ENCODE results near the gene LRRC59.

The LRRC59 gene

DNA sequence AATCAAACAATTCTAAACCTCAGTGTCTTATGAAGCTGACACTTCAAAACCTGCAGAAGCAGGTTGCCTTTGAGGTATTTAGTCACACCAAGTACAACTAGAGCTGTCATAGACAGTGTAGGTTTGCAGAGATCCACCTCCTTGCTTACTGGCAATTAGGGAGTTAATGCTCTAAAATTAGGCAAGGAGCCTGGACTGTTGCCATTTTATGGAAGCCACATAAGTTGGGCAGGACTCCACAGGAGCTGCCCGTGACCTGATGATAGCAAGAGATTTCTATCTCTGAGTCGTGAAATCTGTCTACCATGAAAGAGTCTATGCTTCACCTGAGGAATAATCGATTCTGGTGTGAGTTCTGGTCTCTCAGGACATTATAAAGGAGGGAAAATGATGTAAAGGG is 15.4 kb downstream of the LRRC59 start:
- no peak for ATAC-seq

DNA sequence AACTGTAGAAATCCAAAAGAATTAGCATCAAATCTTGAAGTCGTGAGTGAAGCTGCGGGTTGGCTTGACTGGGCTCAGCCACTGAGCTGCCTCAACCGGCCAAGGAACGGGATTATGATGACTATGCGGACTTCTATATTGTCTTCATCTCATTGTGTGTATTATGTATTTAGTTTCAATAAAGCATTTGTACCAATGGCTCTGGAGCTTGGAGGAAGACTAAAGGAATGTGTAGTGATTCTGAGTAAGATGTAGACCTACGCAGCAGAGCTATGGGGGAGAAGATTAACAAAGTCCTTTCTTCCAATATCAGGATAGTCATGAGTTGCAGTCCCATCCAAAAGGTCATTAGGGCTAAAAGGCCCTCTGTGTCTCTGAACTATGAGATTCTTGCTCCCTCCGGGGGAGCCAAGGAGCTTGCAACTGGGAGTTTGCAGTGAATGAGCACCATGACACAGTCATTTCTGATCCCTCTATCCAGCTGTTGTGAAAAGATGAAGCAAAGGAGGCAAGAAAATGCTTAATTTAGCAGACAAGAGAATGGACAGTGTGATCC is 16.0 kb downstream of the LRRC59 start:
- no peak for ATAC-seq

DNA sequence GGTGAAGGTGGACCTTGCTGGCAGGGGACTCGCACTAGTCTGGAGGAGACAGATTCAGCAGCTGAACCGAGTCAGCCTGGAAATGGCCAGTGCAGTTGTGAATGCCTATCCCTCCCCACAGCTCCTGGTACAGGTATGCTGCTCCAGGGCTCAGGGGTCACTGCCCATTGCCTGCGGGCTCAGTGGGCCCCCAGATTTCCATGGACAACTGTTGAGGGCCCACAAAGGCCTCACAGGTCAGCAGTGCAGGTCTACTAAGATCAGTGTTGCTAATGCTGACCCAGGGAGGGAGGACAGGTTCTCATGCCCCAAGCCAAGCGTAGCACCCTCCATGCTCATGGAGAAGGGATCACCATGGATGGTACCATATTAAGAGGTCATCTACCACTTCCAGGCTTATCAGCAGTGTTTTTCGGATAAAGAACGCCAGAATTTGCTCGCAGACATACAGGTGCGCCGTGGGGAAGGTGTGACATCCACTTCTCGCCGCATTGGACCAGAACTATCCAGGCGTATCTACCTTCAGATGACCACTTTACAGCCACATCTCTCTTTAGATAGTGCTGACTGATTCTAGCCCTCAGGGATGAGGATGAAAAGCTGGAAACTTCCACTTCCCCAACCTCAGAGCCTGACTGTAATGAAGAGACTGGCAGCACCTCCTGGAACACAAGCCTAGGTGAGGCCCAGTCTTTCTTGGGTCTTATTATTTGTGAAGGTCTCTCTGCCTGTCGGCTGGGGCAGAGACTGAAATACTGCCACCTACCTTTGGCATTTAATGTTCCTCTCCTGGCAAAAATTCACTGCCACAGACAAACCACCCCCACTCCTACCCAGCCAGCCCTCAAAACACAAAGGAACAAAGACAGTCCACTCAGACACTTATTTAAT is 16.7 kb downstream of the LRRC59 start:
- no peak for ATAC-seq

DNA sequence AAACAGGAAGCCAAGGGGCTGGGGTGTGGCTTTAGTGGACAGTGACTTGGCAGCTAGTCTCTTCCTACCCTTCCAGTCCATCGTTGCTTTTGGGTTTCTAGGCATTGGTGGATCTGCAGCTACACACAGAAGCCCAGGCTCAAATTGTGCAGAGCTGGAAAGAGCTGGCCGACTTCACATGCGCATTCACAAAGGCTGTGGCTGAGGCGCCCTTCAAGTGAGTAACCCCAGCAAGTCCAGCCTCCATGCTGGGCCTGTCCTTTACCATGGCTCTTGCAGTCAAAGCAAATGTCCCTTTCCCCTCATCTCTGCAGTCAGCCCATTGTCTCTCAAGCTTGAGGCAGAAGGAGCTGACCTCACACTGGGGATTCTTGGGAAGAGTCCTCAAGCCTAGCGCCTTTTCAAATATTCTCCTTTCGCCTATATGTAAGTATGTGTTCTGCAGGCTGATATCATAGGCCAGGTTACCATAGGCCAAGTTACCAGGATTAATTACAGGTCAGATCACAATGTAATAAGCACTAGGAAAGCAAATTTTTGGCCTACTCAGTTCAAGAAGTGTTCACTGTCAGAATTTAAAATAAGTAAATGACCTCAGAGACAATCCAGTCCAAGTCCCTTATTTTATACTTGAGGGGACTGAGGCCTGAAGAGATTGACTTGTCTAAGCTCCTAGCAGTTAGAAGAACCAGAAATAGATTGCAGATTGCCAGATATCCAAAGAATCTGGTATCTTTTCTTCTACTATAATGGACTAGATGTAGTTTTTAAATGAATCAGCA is 17.8 kb downstream of the LRRC59 start:
- ATAC-seq, result no peak

DNA sequence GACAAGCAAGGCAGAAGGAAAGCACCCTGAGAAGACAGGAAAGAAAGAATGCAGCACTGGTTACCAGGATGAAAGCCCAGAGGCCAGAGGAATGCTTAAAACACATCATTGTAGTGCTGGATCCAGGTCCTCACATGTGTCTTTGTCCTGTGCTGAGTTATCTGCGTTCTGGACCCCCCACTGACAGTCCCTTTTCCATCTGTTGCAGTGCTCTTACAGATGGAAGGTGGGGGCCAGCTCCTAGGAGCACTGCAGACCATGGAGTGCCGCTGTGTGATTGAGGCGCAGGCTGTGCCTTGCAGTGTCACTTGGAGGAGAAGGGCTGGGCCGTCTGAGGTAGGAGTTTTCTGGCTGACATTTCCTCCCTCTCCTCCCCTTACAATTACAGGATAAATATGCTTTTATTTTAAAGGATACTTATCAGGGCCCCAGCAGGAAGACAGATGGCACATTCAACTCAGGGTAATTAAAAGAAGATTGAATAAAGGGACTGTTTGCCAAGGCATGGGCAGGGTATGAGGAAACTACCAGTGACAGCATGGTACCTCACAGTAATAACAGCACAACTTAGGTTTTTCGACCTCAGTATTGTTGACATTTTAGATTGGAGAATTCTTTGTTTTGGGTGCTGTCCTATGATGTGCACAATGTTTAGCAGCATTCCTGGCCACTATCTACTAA is 21.3 kb downstream of the LRRC59 start:
- no peak for ATAC-seq

DNA sequence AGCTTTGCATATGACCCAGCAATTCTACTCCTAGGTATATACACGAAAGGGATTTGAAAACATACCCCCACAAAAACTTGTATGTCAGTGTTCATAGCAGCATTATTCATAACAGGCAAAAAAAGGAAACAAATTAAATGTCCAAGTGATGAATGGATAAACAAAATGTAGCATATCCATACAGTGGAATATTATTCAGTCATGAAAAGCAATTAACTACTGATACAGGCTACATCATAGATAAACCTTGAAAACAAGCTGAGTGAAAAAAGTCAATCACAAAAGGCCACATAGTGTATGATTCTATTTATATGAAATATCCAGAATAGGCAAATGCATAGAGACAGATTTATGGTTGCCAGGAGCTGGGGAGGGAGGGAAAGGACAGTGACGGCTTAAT is 23.6 kb downstream of the LRRC59 start:
- no peak for ATAC-seq

DNA sequence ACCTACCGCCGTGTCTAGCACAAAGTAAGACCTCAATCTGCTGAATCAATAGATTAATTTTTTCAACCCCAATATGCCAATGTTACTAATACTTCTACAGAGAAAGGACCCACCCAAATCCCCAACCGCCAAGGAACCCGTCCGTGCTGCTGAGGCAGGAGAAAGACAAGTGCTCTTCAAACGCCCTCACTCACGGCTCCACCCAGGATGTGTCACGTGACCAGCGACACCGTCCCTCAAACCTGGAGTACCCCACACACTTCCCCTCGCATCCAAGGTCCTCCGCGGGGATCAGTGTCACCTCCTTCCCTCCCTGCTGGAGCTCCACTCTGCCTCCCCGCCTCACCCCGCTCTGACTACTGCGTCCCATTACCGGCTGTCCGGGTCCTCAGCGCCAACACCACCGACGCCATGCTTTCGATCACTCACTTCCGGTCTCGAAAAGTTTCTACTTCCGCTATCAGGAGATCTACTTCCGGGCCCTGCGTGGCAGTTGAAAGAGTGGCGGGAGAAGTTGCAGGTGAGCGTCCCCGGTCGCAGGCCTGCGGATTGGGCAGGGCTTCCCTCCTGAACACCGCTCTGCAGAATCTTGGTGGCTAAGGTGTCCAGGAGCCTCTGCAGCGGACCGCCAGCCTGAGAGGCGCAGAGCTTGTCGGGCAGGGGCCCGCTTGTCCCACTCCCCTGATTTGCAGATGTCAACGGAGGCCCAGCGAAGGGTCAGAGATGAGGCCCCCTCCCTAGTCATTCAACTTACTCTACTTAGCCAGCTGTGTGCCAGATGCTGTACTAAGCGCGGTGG is 24.4 kb downstream of the LRRC59 start, which contains the start of the genes EME1 and MRPL27:
Gene EME1 (plus strand): TSS at position 472 of the 799 bp plus-strand sequence. CDS start 1,980 bp downstream, outside the sequence.
Gene MRPL27 (minus strand): TSS at position 427 of the 799 bp plus-strand sequence. CDS start 14 bp downstream, at position 413.
- peak; percentile 93 to 94 for ATAC-seq

DNA sequence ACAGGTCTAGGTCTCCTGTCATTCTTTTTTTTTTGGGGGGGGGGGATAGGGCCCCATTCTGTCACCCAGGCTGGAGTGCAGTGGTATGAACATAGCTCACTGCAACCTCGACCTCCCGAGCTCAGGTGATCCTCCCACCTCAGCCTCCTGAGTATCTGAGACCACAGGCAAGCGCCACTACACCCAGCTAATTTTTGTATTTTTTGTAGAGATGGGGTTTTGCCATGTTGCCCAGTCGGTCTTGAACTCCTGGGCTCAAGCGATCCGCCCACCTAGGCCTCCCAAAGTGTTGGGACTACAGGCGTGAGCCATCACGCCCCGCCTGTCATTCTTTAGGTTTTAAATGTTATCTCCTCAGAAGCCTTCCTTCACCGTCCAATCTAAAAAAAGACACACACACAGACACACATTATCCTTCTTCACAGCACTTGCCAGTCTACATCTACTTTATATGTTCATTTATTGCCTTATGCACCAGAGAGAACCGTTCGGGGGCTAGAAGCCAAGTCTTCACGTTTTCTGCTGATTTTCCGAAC is 25.0 kb downstream of the LRRC59 start:
- no peak for ATAC-seq

DNA sequence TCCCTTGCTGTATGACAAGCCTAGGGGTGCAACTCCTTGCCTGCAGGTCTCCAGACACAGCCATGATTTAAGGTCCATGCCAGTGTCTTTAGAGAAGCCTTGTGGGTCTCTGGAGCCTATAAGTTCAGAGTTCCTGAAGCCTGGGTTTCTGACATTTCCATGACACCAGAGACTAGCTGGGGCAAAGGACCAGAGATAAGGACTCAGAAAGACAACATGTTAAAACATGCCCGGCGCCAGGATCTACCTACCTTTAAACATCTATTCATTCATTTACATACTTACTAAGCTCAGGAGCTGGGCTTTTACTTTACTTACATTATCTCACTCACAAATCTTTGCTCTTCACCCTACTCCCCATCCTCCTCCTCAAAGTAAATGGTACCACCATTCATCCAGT is 25.8 kb downstream of the LRRC59 start:
- no peak for ATAC-seq

DNA sequence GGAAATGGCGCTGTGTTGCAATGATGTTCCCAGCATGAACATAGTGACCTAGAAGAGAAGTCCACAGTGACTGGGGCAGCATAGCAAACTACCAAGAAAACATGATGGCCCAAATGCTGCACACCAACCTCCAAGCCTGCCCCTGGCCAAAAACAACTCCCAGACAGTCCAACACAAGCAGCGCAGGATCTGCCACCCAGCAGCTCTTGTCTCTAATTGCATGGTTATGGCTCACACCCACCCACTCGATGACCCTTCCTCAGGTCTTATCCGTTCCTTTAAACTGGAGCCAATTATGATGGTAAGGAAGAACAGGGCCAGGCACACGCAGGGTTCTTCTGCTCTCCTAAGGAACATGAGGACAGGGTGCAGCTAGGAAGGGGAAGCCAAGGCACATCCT is 27.3 kb downstream of the LRRC59 start:
- no peak for ATAC-seq

DNA sequence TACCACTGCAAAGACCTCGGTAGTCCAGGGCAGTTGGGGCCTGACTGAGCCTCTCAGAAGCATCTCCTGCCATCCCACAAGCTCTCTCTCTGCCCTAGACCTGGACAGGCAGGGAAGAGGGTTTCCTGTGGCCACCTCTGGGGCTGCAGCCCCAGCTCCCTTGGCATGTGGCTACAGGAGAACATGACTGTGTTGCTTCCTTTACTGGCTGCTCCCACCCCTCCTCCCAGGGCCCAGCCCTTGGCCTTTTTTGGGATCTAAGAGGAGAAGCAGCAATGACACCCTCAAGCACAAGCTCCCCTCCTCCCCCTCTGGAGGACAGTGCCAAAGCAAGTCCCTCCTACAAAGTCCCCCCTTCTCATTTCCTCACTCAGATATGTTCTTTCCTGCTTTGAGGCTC is 29.9 kb downstream of the LRRC59 start:
- ATAC-seq, result no peak

DNA sequence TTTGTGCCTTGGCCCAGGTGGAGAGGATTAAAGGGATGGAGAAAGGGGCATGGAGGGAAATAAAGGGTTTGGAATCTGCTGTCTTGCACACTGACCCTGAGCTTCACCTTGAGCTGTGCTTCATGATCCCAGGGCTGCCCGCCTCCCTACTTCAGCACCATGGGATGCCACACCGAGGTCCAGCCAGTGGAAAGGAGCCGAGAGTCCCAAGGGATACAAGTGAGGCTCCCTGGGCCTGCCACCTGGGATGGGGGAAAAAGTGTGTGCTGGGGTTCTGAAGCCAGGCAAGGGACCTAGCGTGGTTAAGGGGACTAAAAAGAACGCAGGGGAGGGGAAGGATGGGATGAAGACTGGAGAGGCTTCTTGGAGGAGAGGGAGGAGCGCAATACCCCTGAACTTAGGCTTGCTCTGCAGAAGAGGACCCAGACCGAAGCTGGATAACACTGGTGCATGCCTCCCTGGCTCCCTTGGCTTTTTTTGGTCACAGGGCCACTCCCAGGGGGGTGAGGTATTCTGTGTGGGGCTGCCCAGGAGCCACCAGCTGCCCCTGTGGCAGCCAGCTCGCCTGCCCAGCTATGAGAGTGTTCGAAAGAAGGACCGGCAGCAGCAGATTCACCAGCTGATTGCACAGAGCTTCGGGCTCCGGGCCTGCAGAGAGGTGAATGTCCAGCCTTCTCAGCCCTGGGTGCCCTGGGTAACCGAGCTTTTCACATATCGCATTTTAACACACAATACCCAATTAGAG is 31.5 kb downstream of the LRRC59 start:
- no peak for ATAC-seq

DNA sequence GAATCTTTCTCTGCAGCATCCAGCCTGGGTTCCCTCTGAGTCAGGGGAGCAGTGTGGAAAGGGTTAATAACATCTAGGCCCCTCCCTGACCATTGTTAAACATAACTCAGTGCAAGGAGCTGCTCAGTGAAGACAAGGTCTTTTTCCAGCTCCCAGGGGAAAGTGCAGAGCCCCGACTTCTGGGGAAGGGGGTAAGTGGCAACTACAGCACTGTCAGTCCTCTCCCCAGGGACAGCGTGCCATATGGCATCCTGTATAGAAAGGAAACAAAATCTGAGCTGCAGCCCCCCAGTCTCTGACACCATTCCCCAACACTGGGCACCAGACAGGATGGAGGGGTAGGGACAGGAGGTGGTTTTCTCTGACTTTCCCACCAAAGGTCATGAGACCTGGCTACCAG is 32.2 kb downstream of the LRRC59 start:
- ATAC-seq, result no peak

DNA sequence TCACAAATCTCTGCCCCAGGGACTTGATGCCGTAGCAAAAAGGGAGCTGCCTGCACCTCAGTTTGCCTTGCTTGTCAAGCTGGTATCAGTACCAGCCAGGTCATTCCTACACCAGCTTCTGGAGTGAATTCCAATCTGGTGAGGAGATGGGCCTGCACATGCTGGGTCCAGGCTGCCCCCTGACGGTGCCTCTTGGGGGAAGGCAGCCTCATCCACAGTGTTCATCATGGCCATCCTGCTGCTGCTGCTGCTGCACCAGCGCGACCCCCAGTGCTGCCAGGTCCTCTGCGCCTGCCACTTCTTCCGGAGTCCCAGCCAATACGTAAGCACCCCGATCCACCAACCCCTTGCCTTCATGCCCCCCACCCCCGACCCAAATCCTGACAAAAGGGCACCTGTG is 32.6 kb downstream of the LRRC59 start:
- ATAC-seq, result no peak

DNA sequence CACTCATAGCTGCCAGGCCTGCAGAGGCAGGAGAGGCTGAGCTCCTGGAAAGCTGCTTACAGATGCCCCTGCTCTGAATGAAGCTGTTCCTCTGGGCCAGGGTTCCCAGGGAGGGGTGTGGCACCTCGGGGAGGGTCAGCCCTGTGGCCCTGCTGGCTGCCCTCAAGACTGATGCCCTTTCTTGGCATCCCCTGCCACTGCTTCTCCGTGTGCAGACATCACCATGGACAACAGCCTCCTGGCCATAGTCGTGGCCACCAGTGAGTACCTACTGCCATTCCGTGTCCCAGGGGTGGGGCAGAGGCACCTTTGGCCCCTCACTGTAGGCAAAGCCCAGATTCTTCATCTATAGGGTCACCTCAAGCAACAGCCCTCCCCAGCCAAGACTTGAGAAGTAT is 33.3 kb downstream of the LRRC59 start:
- no peak for ATAC-seq

DNA sequence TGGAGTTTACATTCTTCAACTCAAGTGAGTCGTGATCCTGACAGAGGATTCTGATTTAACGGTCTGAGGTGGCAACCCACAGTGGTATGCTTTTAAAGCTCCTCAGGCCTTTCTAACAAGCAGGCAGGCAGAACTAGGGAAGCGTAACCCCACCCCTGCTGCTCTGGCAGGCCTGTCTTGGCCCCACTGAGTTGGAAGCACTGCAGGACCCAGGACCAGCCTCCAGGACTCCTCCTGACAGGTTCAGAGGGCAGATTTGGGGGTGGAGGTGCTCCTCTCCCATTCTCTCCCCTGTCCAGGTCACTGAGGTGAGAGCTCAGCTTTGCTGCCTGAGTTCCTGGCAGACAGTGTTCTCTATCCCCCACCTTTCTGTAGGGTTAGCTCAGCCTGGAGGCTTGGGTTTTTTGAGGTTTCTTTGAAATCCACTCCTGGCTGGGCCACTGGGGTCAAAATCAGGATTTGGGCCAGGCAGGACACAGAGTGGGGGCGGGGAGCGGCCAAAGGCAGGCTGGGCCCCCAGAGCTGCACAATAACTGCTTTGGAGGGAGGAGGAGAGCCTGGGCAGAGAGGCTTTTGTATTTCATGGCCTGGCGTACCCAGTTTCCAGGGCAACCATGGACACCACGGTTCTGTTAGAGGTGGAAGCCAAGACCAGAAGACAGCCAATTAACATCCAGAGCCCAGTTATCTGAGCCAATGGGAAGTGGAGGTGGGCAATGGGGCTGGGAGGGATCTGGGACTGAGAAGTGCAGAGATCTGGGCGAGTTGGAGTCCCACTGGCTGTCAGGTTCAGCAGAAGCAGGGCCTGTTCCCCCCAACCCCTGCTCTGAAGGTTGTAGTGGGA is 33.9 kb downstream of the LRRC59 start:
- no peak for ATAC-seq

DNA sequence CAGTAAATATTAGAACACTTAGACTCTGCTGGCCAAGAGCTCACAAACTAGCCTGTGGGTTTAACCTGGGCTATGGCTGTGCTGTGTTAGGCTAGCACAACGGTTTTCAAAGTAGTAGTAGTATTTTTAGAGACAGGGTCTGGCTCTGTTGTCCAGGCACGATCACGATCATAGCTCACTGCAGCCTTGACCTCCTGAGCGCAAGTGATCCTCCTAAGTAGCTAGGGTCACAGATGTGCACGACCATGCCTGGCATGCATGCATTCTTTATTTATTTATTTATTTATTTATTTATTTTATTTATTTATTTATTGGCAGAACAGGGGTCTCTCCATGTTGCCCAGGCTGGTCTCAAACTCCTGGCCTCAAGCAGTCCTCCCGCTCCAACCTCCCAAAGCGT is 34.7 kb downstream of the LRRC59 start:
- ATAC-seq, result no peak

DNA sequence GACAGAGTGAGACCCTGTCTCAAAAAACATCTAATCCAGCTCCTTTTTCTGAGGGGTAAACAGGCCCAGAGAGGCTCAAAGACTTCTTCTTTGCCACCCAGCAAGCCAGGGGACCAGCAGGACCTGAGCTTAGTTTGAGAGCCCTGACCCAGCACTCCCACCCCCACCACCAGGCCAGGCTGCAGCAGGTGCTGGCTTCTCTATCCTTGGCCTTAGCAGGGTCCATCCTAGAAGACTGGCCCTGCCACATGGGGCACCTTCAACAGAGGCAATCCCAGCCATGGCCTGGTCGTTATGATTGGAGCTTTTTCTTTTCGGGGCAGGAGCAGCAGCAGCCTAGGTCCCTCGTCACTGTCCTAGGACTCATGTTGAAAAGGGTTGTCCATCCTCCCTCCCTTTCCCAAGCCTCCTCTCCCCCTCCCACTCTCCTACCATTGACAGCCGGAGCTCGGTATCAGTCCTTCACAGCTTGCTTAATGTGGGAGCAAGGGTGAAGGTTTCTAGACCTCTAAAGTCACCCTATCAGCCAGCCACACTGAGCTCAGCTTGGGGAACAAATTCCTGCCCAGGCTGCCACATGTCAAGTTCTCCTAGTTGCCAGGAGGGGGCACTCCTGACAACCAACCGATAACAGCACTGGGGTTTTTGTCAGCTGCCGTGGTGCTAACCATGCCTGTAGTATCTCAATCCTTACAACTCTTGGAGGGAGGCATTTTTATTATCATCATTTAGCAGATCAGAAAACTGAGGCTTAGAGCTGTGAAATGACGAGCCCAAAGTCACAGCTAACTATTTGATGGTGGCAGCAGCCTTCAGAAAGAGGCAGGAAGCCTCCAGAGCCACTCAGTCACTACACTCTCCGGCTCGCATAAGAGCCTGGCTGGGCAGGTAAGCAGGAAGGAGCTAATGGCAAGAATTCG is 35.5 kb downstream of the LRRC59 start:
- peak; percentile 76 to 85 for ATAC-seq
